NOMO-1 treated with DMSO at 0.1 percent for 48 hours (cell line): Measurements from ENCODE around the gene ACP7.
"Not testable (repeated sequence)": the region's sequence is repeated elsewhere in the genome, so short reads cannot be mapped to it uniquely, and the experiment has no call there.

Source experiments
- DNase-seq: peaks from one replicate; lab custom pipeline; 2025; ENCODE audit not compliant: unreplicated experiment; lab: John Stamatoyannopoulos, UW

Gene ACP7

DNA sequence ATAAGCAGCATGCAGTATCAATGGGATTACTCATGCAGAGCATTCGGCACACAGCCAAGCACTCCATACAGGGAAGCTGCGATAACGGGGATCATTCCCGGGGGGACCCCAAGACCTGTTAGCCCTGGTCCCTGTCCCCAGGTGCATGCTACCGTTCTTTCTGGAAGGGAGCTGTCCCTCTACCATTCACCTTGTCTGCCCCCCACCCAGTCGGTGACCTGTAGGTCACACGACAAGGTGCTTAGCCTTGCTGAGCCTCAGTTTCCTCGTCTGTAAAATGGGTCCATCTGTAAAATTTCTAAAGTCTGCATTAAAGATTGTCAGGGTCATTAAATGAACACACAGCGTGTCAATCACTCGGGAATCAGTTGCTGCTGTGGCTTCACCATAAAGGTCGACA, 6.8 kb upstream of the ACP7 start:
- DNase-seq = no peak

DNA sequence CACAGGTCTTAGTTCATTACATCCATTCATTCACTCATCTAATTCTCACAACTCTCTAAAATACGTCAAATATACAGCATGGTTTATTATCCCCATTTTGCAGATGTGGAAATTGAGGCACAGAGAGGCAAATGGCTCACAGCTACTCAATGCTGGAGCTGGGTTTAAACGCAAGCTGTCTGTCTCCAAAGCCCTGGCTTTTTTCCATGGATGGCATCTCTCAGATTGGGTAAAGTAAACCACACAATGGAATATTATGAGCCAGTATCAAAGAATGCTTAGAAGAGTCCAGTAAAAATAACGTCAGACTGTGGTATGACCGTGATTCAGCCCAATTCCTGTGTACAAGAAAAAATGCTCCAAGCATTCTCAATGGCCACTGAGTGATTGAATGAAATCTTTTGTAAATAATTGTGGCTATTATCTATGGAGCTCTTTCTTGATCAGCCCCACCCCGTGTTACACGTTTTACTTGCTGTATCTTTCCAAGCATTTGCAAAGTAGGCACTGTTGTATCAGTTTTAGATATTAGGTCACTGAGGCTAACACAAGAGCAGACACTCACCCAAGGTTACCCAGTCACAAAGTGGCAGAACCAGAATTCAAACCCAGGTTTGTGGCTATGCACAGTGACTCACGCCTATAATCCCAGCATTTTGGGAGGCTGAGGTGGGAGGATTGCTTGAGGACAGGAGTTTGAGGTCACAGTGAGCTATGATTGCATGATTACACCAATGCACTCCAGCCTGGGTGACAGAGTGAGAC, 5.5 kb upstream of the ACP7 start:
- DNase-seq = no peak

DNA sequence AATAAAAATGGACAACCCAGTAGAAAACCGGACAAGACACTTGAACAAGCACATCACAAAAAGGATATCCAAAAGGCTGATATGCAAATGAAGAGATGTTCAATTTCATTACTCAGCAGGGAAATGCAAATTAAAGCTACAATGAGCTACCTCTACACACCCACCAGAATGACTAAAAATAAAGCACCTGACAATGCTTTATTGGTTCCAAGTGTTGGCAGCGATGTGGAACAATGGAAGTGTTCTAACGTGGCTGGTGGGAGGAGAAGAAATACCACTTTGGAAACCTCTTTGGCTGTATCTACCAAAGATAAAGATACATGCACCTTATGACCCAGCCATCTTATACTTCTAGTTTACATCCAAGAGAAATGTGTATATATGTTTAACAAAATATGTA, 3.7 kb upstream of the ACP7 start:
- no peak for DNase-seq

DNA sequence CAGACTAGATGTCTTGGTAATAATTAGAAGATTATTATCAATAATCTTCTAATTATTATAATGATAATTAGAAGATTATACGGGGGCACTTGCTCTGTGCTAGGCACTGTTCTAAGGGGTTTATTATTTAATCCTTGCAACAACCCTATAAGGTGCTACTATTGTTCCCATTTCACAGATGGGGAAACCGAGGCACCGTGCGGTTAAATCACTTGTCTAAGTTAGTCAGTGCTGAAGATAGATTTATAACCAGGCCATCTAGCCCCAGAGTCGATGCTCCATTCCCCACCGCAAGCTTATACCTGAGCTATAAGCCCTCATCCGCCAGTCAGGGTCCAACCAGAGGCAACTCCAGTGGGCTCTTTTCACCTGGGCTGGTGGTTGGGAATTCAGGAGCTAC, 2.0 kb upstream of the ACP7 start:
- DNase-seq = no peak

DNA sequence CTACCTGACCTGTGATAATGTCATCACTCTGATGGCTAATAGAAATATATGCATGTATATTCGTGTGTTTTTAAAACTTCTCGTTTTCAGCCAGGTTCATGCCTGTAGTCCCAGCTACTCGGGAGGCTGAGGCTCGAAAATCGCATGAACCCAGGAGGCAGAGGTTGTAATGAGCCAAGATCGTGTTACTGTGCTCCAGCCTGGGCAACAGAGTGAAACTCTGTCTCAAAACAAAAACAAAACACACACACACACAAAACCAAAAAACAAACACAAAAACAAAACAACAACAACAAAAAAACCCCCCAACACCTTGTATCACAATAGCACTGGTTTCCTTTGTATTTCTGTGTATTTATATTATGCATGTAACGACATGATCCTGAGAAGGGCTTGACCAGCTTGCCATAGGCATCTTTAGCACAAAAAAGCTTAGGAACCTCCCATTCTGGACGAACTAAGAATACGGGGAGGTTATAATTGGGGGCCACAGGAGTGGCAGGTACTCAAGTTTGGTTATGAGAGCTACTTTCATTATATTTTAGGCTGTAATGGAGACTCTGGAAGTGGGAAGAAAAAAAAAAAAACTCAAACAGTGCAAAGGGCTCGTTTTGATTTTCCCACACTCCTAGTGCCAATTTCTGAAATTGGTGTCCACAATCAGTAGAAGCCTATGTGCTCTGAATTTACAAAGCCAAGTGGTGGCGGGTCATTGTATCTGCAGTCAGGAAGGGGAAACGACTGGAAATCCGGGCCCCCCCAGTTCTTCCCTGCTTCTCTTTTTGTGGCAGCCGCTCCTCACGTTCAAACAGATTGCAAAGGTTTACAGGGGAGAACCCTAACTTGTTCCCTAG, 1.2 kb upstream of the ACP7 start:
- peak; percentile 2 for DNase-seq

DNA sequence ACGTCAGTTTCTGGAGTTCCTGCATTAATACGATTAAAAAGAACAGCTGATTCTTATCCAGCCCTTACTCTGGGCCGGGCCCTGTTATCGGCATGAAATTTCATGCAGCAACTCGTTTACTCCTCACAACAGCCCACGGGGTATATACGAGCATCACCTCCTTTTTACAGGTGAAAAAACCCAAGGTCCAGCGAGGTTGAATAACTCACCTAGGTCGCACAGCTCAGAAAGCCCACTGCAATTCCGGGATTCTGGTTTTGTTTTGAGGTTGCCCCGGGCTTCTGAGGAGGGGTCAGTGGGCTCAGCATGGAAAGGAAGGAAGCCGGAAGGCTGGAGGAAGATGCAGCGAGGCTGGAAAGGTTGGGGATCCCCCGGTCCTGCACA, 577 bp upstream of the ACP7 start:
- DNase-seq = no peak

DNA sequence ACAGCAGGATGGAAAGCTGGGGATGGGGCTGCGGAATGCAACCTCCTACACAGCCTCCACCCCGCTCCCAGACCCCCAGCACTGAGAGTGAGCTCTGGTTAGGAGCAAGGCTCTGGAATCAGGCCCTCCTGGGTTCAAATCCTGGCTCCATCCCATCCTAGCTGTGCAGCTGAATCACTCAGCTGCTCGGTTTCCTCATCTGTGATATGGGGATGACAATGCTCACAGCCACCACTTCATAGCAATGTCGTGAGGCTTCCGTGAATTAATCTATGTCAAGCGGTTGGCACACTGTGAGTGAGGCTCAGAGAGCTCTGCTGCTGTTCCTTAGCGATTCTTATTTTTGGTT, 538 bp downstream of the ACP7 start:
- DNase-seq = no peak

DNA sequence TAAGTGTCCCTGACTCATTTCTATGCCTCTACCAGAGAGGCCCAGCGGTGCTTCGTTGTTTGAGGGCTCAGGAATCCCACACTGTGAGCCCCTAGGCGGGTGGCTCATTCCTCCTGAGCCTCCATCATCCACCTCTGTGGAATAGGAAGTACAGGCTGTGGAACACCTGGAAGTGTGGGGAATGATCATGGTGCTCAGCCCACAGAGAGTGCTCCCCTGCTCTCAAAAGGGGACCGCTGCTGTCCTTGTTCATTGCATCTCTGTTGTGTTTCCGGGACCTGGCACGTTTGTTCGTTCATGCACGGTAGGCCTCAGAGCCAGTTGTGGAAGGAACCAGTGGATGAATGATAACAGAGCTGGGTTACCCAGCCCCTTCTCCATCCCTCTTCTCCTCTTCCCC, 1.2 kb downstream of the ACP7 start:
- DNase-seq = no peak

DNA sequence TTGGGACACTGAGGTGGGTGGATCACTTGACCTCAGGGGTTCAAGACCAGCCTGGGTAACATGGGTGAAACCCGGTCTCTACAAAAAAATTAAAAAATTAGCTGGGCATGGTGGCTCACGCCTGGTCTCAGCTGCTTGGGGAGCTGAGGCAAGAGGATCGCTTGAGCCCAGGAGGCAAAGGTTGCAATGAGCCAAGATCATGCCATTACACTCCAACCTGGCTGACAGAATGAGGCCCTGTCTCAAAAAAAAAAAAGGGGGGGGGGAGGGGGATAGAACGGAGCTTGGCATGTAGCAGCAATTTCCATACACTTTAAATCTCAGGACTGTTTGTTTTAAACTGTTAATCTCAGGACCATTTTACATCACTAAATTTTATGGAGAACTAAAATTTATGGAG, 2.2 kb downstream of the ACP7 start:
- no peak for DNase-seq

DNA sequence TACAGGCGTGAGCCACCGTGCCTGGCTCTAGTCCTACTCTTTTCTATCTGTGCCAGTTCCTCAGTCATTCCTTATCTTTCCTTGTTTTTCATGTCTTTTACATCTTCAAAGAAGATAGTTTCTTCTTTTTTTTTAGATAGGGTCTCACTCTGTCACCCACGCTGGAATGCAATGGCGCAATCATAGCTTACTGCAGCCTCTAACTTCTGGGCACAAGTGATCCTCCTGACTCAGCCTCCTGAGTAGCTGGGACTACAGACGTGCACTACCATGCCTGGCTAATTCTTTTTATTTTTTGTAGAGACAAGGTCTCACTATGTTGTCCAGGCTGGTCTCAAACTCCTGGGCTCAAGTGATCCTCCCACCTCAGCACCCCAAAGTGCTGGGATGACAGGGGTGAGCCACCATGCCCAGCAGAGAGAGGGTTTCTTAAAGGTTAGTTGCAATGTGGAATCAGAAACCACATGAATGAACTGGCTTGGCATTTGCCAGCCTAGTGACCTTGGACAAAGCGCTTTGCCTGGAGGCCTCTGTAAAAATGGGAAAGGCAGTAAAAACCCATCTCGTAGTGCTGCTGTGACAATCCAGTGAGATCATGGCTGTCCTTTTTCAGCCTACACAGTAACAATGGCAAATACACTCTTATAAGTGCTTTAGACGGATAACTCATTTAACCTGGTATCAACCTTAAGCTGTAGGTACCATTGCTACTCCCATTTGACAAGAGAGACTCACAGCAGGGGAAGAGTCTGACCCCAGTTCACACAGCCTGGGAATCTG, 3.9 kb downstream of the ACP7 start:
- no peak for DNase-seq

DNA sequence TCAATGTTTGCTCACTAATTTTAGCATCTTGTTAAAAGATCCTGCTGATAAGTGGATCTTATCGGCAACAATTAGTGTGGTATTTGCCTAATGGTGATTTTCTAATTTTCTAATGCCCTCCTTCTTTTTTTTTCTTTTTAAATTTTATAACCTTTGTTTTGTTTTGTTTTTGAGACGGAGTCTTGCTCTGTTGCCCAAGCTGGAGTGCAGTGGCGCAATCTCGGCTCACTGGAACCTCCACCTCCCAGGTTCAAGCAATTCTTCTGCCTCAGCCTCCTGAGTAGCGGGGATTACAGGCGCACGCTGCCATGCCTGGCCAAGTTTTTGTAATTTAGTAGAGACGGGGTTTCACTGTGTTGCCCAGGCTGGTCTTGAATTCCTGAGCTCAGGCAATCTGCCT, 5.8 kb downstream of the ACP7 start:
- not testable (repeated sequence) for DNase-seq

DNA sequence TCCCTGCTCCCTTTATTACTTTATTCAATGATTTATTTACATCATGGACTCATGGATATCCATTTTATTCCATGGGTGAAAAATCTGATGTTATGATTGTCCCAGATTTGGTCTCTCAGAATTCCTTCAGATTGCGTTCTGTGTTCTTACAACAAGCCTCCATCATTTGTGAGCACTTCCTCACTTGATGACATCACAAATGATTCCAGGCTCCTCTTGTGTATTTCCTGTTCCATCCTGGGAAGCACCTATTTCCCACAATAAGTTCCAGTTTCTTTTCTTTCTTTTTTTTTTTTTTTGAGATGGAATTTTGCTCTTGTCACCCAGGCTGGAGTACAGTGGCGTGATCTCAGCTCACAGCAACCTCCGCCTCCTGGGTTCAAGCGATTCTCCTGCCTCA, 6.7 kb downstream of the ACP7 start:
- no peak for DNase-seq

DNA sequence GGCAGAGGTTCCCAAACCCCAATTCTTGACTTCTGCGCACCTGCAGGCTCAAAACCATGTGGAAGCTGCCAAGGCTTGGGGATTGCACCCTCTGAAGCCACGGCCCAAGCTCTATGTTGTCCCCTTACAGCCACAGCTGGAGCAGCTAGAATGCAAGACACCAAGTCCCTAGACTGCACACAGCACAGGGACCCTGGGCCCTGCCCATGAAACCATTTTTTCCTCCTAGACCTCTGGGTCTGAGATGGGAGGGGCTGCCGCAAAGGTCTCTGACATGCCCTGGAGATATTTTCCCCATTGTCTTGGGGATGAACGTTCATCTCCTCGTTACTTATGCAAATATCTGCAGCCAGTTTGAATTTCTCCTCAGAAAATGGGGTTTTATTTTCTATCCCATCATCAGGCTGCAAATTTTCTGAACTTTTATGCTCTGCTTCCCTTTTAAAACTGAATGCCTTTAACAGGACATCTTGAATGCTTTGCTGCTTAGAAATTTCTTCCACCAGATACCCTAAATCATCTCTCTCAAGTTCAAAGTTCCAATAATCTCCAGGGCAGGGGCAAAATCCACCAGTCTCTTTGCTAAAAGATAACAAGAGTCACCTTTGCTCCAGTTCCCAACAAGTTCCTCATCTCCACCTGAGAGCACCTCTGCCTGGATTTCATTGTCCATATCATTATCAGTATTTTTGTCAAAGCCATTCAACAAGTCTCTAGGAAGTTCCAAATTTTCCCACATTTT, 11.8 kb downstream of the ACP7 start:
- DNase-seq = not testable (repeated sequence)

DNA sequence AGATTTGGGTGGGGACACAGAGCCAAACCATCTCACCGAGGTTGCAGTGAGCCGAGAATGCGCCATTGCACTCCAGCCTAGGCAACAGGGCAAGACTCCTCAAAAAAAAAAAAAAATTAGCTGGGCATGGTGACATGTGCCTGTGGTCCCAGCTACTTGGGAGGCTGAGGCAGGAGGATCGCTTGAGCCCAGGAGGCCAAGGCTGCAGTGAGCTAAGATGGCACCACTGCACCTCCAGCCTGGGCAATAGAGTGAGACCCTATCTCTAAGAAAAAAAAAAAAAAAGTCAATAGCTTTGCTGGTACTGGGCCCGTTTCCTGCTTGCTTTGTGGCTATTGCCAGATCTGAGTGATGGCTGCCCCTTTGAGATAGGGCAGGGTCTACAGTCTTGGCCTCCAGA, 13.1 kb downstream of the ACP7 start:
- DNase-seq = no peak

DNA sequence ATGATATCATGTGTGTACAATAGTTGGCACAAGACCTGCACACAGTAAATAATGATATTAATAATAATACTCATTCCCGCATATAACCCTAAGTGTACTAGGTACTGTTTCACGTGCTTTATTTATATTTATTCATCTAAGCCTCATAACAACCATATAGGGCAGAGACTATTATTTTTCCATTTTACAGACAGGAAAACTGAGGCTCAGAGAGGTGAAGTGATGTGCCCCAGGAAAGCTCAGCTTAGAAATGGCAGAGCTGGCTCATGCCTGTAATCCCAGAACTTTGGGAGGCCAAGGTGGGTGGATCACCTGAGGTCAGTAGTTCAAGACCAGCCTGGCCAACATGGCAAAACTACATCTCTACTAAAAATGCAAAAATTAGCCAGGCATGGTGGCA, 13.6 kb downstream of the ACP7 start:
- DNase-seq = no peak

DNA sequence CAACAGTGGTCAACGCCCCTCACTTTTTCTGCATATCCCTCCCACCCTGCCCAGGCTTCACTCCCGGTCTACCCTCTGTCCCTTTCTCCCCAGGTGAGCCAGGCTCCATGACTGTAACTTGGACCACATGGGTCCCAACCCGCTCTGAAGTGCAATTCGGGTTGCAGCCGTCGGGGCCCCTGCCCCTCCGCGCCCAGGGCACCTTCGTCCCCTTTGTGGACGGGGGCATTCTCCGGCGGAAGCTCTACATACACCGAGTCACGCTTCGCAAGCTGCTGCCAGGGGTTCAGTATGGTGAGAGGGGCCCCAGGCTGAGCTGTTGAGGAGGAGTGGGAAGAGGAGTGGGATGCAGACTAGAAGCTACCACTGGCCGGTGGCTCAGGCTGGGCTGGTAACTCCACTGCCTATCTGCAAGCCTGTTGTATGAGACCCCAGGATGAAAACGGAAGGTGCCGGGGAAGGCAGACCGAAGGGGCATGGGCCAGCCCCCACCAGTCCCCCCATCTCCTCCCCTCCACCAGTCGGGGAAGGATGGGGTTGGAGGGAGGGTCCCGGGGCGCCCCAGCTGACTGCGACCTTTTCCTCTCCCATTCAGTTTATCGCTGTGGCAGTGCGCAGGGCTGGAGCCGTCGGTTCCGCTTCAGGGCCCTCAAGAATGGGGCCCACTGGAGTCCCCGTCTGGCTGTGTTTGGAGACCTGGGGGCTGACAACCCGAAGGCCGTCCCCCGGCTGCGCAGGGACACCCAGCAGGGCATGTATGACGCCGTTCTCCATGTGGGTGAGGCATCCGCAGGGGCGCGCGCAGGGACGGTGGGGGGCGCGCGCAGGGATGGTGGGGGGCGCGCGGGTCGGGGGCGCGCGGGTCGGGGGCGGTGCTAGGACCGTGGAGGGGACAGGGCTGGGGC, 14.4 kb downstream of the ACP7 start:
- DNase-seq = no peak

DNA sequence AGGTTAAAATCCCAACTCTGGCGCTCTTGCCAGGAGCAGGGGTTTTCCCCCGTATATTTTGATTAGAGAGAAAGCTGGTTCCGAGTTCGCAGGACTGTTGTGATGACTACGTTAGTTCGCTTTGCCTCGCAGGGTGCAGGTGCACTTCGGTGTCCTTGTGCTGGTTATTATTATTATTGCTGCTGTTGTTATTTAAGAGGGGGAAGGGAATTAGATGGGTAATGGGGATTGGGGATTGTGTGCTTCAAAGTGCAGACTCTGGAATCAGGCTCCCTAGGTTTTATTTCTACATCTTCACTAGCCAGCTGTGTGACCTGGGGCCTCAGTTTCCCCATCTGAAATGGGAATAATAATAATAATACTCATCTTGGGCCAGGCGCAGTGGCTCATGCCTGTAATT, 15.2 kb downstream of the ACP7 start:
- DNase-seq = no peak

DNA sequence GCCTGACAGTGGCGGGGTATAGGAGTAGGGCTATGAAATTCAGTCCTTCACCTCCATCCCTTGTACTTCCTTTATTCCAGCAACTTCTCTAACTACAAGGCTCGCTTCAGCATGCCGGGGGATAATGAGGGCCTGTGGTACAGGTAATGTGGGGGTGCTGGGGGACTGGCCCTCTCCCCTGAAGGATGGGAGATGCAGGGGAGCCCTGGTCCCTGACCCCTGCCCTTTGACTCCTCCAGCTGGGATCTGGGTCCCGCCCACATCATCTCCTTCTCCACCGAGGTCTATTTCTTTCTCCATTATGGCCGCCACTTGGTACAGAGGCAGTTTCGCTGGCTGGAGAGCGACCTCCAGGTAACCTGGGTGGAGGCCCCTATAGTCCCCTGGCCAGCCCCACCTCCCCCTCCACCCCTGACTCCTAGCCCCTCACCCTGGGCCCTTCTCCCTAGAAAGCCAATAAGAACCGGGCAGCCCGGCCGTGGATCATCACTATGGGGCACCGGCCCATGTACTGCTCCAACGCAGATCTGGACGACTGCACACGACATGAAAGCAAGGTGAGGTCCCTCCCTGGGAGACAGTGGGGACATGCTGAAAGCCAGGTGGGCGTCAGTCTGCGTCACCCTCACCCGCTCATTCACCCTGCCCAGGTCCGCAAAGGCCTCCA, 16.5 kb downstream of the ACP7 start:
- no peak for DNase-seq

DNA sequence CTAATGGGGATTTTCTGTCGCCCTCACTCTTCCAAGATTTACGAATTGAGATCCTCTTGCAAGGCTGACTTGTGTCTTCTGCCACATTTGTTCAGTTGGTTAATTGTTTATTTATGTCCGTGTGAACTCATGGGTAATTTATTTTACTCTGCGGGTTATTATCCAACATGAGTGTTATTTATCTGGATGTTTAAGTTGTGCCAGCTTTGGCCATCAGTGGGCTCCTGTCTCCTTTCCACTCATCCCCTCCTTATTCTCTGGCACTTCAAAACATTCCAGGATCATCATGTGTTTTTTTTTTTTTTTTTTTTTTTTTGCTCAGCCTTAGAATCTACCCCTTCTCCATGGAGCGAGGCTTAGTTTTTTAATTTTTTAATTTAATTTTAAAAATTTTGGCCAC, 19.0 kb downstream of the ACP7 start:
- no peak for DNase-seq

DNA sequence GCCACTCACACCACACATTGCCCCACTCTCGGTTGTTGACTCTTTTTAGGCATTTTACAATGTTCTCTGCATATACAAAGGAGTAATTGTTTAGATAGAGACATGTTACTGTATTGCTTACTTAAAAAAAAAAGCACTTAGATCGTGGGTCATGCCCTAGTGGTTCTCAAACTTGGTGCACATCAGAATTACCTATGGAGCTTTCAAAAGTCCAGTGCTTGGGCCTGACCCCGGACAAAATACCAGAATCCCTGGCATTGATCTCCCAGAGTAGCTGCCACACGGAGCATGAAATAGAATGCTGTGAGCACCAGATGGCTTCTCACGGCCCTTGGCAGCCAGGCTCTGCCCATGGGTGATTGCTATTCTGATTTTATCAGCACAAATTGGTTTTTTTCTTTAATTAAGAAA, 20.0 kb downstream of the ACP7 start:
- no peak for DNase-seq
